GM21381 (cell line): ENCODE data around the gene ALOXE3.
"Not testable (repeated sequence)": the region's sequence is repeated elsewhere in the genome, so short reads cannot be mapped to it uniquely, and the experiment has no call there.

Experiments
- ATAC-seq: cut with Tn5 transposase; IDR thresholded peaks from one replicate; pipeline ENCODE4 v1.9.1; 2021; ENCODE audit warnings: mild to moderate bottlenecking, moderate library complexity; ENCODE audit not compliant: unreplicated experiment

Gene ALOXE3

GRCh38 chr17:8122924-8123694 lies 4.8 kb upstream of the ALOXE3 start:
- no peak for ATAC-seq

- ATAC-seq = no peak
These were observed 4.2 kb upstream of the ALOXE3 start for GRCh38 chr17:8122422-8122923.

GRCh38 chr17:8121681-8122421 lies 3.5 kb upstream of the ALOXE3 start:
- ATAC-seq = peak; percentile 21

GRCh38 chr17:8121407-8121680 lies 3.0 kb upstream of the ALOXE3 start:
- ATAC-seq = no peak

- no peak for ATAC-seq
These were observed 2.4 kb upstream of the ALOXE3 start for GRCh38 chr17:8120520-8121406.

GRCh38 chr17:8119581-8120519 lies 1.5 kb upstream of the ALOXE3 start:
- ATAC-seq = peak; percentile 17

- peak; percentile 27 for ATAC-seq
These were observed 661 bp upstream of the ALOXE3 start for GRCh38 chr17:8118769-8119580.

GRCh38 chr17:8117367-8117979 lies 841 bp downstream of the ALOXE3 start:
- ATAC-seq = no peak

- ATAC-seq = no peak
These were observed 1.5 kb downstream of the ALOXE3 start for GRCh38 chr17:8116776-8117175.

GRCh38 chr17:8110907-8111306 lies 7.4 kb downstream of the ALOXE3 start:
- no peak for ATAC-seq

GRCh38 chr17:8110456-8110804 lies 7.9 kb downstream of the ALOXE3 start:
- ATAC-seq = no peak

- no peak for ATAC-seq
These were observed 8.5 kb downstream of the ALOXE3 start for GRCh38 chr17:8109661-8110455.

GRCh38 chr17:8108972-8109660 lies 9.2 kb downstream of the ALOXE3 start:
- no peak for ATAC-seq

- ATAC-seq = not testable (repeated sequence)
These were observed 11.3 kb downstream of the ALOXE3 start for GRCh38 chr17:8106980-8107379.

GRCh38 chr17:8105957-8106398 lies 12.3 kb downstream of the ALOXE3 start:
- no peak for ATAC-seq

GRCh38 chr17:8104911-8105310 lies 13.4 kb downstream of the ALOXE3 start:
- ATAC-seq = no peak

GRCh38 chr17:8103549-8103948 lies 14.8 kb downstream of the ALOXE3 start:
- ATAC-seq = no peak

- no peak for ATAC-seq
These were observed 16.6 kb downstream of the ALOXE3 start for GRCh38 chr17:8101721-8102120.
